K562 (cell line): ENCODE results near the gene RBBP5. TPM values are rescaled to one million over a fixed set of nuclear protein-coding genes. Genes with fewer than 3 reads are reported as not detected.

Experiments used
- CBX1 ChIP-seq: sonication (generic); IDR thresholded peaks from 2 replicates; pipeline ENCODE4 v1.6.1; 2016; ENCODE audit warnings: antibody characterized with exemption, low read depth, mild to moderate bottlenecking
- CREM ChIP-seq: IDR thresholded peaks from 2 replicates; pipeline ENCODE4 v1.6.1; 2014; ENCODE audit warnings: antibody characterized with exemption, low read depth
- FOXK2 ChIP-seq, 2 experiments: fragments of 450-650 bp; IDR thresholded peaks in 1 of 2; conservative IDR thresholded peaks in 1 of 2; 2 replicates each; pipeline ENCODE4 v1.6.1; 2016; ENCODE audit warnings: low read depth in 2 of 2, mild to moderate bottlenecking in 1 of 2
- ILF3 ChIP-seq: fragments of 450-650 bp; IDR thresholded peaks from 2 replicates; pipeline ENCODE4 v1.6.1; 2018; ENCODE audit warnings: antibody characterized with exemption, mild to moderate bottlenecking, moderate library complexity, borderline replicate concordance
- KHSRP ChIP-seq: fragments of 450-650 bp; IDR thresholded peaks from 2 replicates; pipeline ENCODE4 v1.6.1; 2017
- KLF13 ChIP-seq: fragments of 450-650 bp; IDR thresholded peaks from 2 replicates; pipeline ENCODE4 v1.6.1; 2016; ENCODE audit warnings: missing genetic modification characterization, low read depth, mild to moderate bottlenecking, missing compliant biosample characterization, moderate library complexity, borderline replicate concordance
- L3MBTL2 ChIP-seq: fragments of 450-650 bp; IDR thresholded peaks from 2 replicates; pipeline ENCODE4 v1.6.1; 2016; ENCODE audit warnings: mild to moderate bottlenecking, moderate library complexity
- MTF1 ChIP-seq: fragments of 250-450 bp; sonication (Bioruptor Pico); IDR thresholded peaks from 2 replicates; pipeline ENCODE4 v1.9.0; 2021; ENCODE audit warnings: moderate library complexity, mild to moderate bottlenecking, inconsistent platforms, borderline replicate concordance
- NCOA4 ChIP-seq: fragments of 450-650 bp; IDR thresholded peaks from 2 replicates; pipeline ENCODE4 v1.6.1; 2018; ENCODE audit warnings: mild to moderate bottlenecking; ENCODE audit not compliant: partially characterized antibody
- PPARD ChIP-seq: fragments of 250-450 bp; sonication (Bioruptor Pico); IDR thresholded peaks from 2 replicates; pipeline ENCODE4 v1.8.0; 2022; ENCODE audit warnings: inconsistent platforms, mild to moderate bottlenecking, moderate library complexity
- PTBP1 ChIP-seq: fragments of 200-400 bp; formaldehyde crosslinking; IDR thresholded peaks from 2 replicates; pipeline ENCODE4 v1.6.1; 2017; ENCODE audit warnings: low read depth, low read length
- SPI1 ChIP-seq: IDR thresholded peaks from 2 replicates; pipeline ENCODE4 v1.6.1; 2011; ENCODE audit warnings: low read depth, low read length, control low read depth, borderline replicate concordance
- ZEB2 ChIP-seq: fragments of 450-650 bp; IDR thresholded peaks from 2 replicates; pipeline ENCODE4 v1.6.1; 2016
- ZFX ChIP-seq: sonication (generic); formaldehyde crosslinking; IDR thresholded peaks from 2 replicates; pipeline ENCODE4 v1.8.0; 2022; ENCODE audit warnings: mild to moderate bottlenecking, missing genetic modification reagents, moderate library complexity
- ZNF134 ChIP-seq: fragments of 250-450 bp; sonication (Bioruptor Pico); conservative IDR thresholded peaks from 2 replicates; pipeline ENCODE4 v1.4.0; 2020
- ZNF507 ChIP-seq: conservative IDR thresholded peaks from 2 replicates; pipeline ENCODE4 v1.6.1; 2017; ENCODE audit warnings: missing genetic modification characterization, missing compliant biosample characterization
- polyA plus RNA-seq, 8 experiments: library from polyadenylated mRNA; depleted of rRNA in 4 of 8; stranded (reverse) in 5 of 8; unstranded in 3 of 8; fragments of >200 nt; fragmentation: Nextera tagmentation in 2 of 8; fragmentation: Illumina TruSeq in 1 of 8; extraction: Ambion mirVana in 2 of 8; extraction: Trizol in 1 of 8; gene quantifications; 2 replicates each; pipeline versions ENCODE4 v1.2.1 to v1.2.3, GENCODE V29; 2011 to 2014; ENCODE audit warnings: inconsistent platforms in 1 of 8, missing spikeins in 1 of 8
- total RNA-seq, 7 experiments: library from RNA; depleted of rRNA in 6 of 7; stranded (reverse); fragments of >200 nt in 6 of 7; fragmentation: Illumina TruSeq in 2 of 7; extraction: Trizol in 2 of 7; gene quantifications; 2 replicates each; pipeline versions ENCODE4 v1.2.1 to v1.2.3, GENCODE V29; 2011 to 2021; ENCODE audit warnings: low replicate concordance in 1 of 7
- TF ChIP-seq, protein P1 (sequence below), 3 experiments: IDR thresholded peaks in 2 of 3; conservative IDR thresholded peaks in 1 of 3; 2 replicates each; pipeline ENCODE4 v1.5.1; 2011 to 2012; ENCODE audit warnings: low read length in 3 of 3, mild to moderate bottlenecking in 3 of 3, control low read depth in 2 of 3, improper control_type of control experiment in 1 of 3, inconsistent platforms in 1 of 3, low read depth in 1 of 3, mixed read lengths in 1 of 3, moderate library complexity in 1 of 3; ENCODE audit not compliant: insufficient read depth in 2 of 3
- TF ChIP-seq, protein P2 (sequence below), 2 experiments: fragments of 250-450 bp in 1 of 2; fragments of 450-650 bp in 1 of 2; sonication (Bioruptor Pico) in 1 of 2; IDR thresholded peaks; 2 replicates each; pipeline versions ENCODE4 v1.6.1 to v1.8.0; 2016 to 2021; ENCODE audit warnings: mild to moderate bottlenecking in 2 of 2, moderate library complexity in 2 of 2, missing compliant biosample characterization in 1 of 2, missing genetic modification characterization in 1 of 2
- TF ChIP-seq, protein P3 (sequence below): fragments of 450-650 bp; IDR thresholded peaks from 2 replicates; pipeline ENCODE4 v1.6.1; 2016
- TF ChIP-seq, protein P4 (sequence below): fragments of 450-650 bp; IDR thresholded peaks from 2 replicates; pipeline ENCODE4 v1.6.1; 2016; ENCODE audit warnings: low read depth, mild to moderate bottlenecking, moderate library complexity
- TF ChIP-seq, protein P5 (sequence below): fragments of 450-650 bp; formaldehyde crosslinking; IDR thresholded peaks from 2 replicates; pipeline ENCODE4 v1.4.0; 2022; ENCODE audit warnings: missing genetic modification characterization
- TF ChIP-seq, protein P6 (sequence below), 2 experiments: fragments of 450-650 bp; conservative IDR thresholded peaks; 2 replicates each; pipeline ENCODE4 v1.6.1; 2017; ENCODE audit warnings: mild to moderate bottlenecking in 2 of 2, moderate library complexity in 2 of 2

Gene RBBP5
- total and polyA plus RNA-seq, 9 of the 15 experiments (the other 6 are each of a cell fraction or from before 2014, with no cell fraction given) = 17.2 to 37.4 (median 28.4) TPM

DNA sequence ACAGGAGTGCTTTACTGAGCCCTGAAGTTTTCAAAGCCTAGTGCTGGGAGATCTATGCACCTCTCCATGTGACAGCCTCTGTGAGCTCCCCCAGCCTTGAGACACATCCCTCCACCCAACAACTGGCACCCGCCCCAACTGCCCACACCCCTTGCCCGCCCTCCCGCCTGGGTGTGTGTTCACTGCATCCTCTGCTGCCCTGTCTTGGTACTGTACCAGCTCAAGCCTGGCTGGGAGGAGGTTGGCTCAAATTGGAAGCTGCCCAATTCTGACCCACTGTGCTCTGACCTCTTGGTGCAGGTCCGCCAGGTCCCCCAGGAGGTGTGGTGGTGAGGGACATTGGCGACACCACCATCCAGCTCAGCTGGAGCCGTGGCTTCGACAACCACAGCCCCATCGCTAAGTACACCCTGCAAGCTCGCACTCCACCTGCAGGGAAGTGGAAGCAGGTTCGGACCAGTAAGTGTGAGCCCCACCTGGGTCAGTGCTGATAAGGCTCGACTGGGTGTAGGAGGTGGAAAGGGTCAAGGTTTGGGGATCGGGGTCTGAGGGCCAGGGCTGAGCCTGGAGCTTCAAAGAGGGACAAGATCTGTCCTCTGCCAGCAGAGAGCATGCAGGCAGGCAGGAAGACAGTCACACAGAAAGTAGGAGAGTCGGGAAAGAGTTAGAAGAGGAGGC, 55.5 kb downstream of the RBBP5 start (continued):
- TF ChIP-seq, protein P1, sequence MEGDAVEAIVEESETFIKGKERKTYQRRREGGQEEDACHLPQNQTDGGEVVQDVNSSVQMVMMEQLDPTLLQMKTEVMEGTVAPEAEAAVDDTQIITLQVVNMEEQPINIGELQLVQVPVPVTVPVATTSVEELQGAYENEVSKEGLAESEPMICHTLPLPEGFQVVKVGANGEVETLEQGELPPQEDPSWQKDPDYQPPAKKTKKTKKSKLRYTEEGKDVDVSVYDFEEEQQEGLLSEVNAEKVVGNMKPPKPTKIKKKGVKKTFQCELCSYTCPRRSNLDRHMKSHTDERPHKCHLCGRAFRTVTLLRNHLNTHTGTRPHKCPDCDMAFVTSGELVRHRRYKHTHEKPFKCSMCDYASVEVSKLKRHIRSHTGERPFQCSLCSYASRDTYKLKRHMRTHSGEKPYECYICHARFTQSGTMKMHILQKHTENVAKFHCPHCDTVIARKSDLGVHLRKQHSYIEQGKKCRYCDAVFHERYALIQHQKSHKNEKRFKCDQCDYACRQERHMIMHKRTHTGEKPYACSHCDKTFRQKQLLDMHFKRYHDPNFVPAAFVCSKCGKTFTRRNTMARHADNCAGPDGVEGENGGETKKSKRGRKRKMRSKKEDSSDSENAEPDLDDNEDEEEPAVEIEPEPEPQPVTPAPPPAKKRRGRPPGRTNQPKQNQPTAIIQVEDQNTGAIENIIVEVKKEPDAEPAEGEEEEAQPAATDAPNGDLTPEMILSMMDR (IDR thresholded peaks at IDR 0.05 in 2 of 3, conservative IDR thresholded peaks at IDR 0.05 in 1 of 3; ENCODE audit: insufficient read depth in 2 of 3, low read depth in 1 of 3, low read length in 3 of 3) = peak in 1 of 3 experiments; percentile 21; a peak in 1 of 6 replicates
- TF ChIP-seq L3MBTL2 (no peak), CBX1 (no peak), NCOA4 (no peak), ZFX (CRISPR knock-in tag) (no peak), KLF13 (no peak), ZNF507 (no peak), MTF1 (CRISPR knock-in tag) (no peak), PTBP1 (no peak), FOXK2 (conservative IDR thresholded peaks at IDR 0.05 in 1 of 2, IDR thresholded peaks at IDR 0.05 in 1 of 2; ENCODE audit: low read depth in 2 of 2) (no peak), PPARD (CRISPR knock-in tag) (no peak), ILF3 (no peak), KHSRP (no peak), ZEB2 (0 out of 2 replicates have a peak, but pooled peaks have one; percentile 56), ZNF134 (CRISPR knock-in tag) (no peak), CREM (no peak), SPI1 (peak; percentile 29; the same call in 1 of the 2 replicates)
- TF ChIP-seq, protein P2, sequence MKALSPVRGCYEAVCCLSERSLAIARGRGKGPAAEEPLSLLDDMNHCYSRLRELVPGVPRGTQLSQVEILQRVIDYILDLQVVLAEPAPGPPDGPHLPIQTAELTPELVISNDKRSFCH (CRISPR knock-in tag; IDR thresholded peaks at IDR 0.05) = no peak
- TF ChIP-seq, protein P2 (tag; IDR thresholded peaks at IDR 0.05) = no peak
- TF ChIP-seq, protein P3, sequence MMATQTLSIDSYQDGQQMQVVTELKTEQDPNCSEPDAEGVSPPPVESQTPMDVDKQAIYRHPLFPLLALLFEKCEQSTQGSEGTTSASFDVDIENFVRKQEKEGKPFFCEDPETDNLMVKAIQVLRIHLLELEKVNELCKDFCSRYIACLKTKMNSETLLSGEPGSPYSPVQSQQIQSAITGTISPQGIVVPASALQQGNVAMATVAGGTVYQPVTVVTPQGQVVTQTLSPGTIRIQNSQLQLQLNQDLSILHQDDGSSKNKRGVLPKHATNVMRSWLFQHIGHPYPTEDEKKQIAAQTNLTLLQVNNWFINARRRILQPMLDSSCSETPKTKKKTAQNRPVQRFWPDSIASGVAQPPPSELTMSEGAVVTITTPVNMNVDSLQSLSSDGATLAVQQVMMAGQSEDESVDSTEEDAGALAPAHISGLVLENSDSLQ = no peak
- TF ChIP-seq, protein P4, sequence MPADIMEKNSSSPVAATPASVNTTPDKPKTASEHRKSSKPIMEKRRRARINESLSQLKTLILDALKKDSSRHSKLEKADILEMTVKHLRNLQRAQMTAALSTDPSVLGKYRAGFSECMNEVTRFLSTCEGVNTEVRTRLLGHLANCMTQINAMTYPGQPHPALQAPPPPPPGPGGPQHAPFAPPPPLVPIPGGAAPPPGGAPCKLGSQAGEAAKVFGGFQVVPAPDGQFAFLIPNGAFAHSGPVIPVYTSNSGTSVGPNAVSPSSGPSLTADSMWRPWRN = no peak
- TF ChIP-seq, protein P5, sequence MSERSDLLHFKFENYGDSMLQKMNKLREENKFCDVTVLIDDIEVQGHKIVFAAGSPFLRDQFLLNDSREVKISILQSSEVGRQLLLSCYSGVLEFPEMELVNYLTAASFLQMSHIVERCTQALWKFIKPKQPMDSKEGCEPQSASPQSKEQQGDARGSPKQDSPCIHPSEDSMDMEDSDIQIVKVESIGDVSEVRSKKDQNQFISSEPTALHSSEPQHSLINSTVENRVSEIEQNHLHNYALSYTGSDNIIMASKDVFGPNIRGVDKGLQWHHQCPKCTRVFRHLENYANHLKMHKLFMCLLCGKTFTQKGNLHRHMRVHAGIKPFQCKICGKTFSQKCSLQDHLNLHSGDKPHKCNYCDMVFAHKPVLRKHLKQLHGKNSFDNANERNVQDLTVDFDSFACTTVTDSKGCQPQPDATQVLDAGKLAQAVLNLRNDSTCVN (CRISPR knock-in tag) = no peak
- TF ChIP-seq, protein P6, sequence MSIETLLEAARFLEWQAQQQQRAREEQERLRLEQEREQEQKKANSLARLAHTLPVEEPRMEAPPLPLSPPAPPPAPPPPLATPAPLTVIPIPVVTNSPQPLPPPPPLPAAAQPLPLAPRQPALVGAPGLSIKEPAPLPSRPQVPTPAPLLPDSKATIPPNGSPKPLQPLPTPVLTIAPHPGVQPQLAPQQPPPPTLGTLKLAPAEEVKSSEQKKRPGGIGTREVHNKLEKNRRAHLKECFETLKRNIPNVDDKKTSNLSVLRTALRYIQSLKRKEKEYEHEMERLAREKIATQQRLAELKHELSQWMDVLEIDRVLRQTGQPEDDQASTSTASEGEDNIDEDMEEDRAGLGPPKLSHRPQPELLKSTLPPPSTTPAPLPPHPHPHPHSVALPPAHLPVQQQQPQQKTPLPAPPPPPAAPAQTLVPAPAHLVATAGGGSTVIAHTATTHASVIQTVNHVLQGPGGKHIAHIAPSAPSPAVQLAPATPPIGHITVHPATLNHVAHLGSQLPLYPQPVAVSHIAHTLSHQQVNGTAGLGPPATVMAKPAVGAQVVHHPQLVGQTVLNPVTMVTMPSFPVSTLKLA (conservative IDR thresholded peaks at IDR 0.05) = no peak
